GM12891 (cell line): ENCODE measurements around the gene CADM2.

Experiments
- POLR2A ChIP-seq: IDR thresholded peaks from 2 replicates; pipeline ENCODE4 v1.6.1; 2011; ENCODE audit warnings: low read depth, low read length, control low read depth
- POLR2AphosphoS5 ChIP-seq: IDR thresholded peaks from 2 replicates; pipeline ENCODE4 v1.6.1; 2011; ENCODE audit warnings: low read depth, low read length, control low read depth
- POU2F2 ChIP-seq: IDR thresholded peaks from 2 replicates; pipeline ENCODE4 v1.6.1; 2011; ENCODE audit warnings: low read depth, mild to moderate bottlenecking, control low read depth, low read length, moderate library complexity
- SPI1 ChIP-seq: IDR thresholded peaks from 2 replicates; pipeline ENCODE4 v1.6.1; 2011; ENCODE audit warnings: low read depth, low read length, control low read depth
- TAF1 ChIP-seq: IDR thresholded peaks from 2 replicates; pipeline ENCODE4 v1.6.1; 2011; ENCODE audit warnings: low read depth, low read length, control low read depth

DNA sequence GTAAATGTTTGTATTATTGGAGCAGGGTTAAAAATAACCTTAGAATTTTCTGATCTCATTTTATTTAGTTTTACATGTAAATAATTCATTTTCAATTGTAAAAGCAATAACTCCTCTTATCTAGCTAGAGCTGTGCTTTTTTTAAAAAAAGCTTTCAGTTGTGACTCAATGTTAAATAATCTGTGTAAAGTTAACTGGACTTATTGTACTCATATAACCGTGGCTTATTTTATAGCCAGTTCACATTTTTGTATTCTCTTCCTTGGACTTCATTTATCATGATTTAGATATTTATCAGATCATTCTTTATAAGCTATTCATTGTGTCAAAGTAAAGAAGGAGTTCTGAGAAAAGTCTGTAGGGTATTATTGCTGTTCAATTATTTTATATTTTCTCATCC is 435.6 kb downstream of the CADM2 start:
- TF ChIP-seq POLR2A (no peak), POU2F2 (no peak), POLR2AphosphoS5 (no peak), TAF1 (no peak), SPI1 (no peak)
